AG09309 (cell line): ENCODE data around the gene ATRIP.
A peak's percentile ranks its signal among the peaks of the same experiment; 100 is the strongest.

Source experiments
- DNase-seq: peaks from one replicate; pipeline ENCODE4 v3.0.0-alpha.2; 2010; ENCODE audit warnings: low read depth
- H3K4me3 ChIP-seq: 2 replicates; pipeline ENCODE4 v1.5.1; 2011; ENCODE audit warnings: mild to moderate bottlenecking, low read depth, low read length, moderate library complexity; ENCODE audit not compliant: control insufficient read depth
- CTCF ChIP-seq: IDR thresholded peaks from 2 replicates; pipeline ENCODE4 v1.5.1; 2011; ENCODE audit warnings: mild to moderate bottlenecking, low read depth, low read length, inconsistent platforms; ENCODE audit not compliant: insufficient read depth, control insufficient read depth; ENCODE audit errors: missing control alignments

Gene ATRIP

GRCh38 chr3:48466386-48467109 is 20.0 kb downstream of the ATRIP start:
- no peak for TF ChIP-seq CTCF
- H3K4me3 ChIP-seq = peak overlapping the region; percentile 46
- DNase-seq = no peak

GRCh38 chr3:48467110-48467454 is 20.5 kb downstream of the ATRIP start:
- TF ChIP-seq CTCF = no peak
- DNase-seq = no peak
- peak overlapping the region; percentile 46; the same call in 1 of the 2 replicates for H3K4me3 ChIP-seq

DNA sequence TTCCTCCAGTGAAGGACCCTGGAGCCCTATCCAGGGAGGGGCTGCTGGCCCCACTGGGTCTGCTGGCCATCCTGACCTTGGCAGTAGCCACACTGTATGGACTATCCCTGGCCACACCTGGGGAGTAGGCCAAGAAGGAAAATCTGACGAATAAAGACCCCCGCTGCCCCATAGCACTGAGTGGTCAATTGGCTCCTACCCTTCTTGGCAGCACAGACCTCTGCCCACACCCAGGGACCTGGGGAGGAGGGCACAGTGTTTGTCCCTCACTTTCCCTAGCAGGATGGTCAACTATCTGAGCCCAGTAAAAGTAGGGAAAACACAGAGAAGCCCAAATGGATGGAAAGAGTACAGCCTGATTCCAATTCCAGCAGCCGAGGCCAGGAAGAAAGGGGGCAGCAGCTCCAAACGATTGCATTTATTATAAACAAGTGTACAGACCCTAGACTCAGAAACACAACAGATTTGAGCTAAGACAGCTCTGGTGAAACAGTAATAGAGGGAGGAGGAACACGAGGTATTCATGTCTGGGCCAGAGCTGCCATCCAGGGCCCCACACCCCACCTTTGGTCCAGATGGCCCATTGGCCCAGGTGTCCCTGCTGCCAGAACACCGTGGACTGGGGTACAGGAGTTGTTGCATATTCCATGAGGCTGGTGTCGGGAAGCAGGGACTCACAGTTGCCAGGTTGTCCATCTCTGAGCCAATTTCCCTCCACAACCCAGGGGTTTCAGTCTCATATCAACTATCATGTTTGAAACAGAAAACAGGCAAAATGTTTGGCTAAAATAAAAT is 21.1 kb downstream of the ATRIP start:
- no peak for TF ChIP-seq CTCF
- DNase-seq = no peak
- H3K4me3 ChIP-seq = no peak overlapping the region

GRCh38 chr3:48468329-48468731 is 21.8 kb downstream of the ATRIP start:
- no peak overlapping the region for H3K4me3 ChIP-seq
- no peak for DNase-seq
- TF ChIP-seq CTCF = no peak

DNA sequence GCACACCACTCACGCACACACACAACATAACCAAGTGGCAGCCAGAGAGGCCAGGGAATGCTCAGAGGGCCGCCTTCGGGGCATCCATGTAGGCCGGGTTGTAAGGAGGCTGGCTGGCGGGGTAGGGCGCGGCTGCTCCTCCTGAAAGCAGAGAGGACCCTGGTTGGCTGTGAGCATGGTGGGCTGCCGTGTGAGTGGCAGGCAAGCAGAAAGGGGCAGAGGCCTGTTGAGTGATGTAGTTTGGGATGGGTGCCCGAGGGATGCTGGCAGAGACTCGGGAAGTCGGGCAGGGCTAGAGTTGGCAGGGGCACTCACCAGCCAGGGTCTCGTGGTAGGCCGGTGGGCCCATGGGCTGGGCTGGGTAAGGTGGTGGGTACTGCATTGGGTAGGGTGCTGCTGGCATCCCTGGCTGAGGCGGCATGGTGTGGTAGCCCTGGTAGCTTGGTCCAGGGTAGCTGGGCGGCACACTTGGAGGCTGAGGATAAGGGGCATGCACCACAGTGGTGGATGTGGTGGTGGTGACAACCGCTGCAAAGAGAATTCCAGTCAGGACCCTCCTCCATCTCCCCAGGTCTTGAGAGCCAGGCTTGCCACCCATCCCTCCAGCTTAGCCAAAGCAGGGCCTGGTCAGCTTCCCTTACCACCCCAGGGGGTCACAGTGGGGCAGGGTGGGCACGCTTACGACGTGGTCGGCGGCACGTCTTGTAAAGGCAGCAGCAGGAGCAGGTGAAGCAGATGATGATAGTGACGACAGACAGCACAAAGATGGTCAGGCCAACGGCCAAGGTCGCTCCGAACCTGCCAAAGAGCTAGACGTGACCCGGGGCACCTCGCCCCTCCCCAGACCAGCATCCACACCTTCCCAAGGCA is 22.7 kb downstream of the ATRIP start:
- H3K4me3 ChIP-seq = no peak overlapping the region
- DNase-seq = no peak
- no peak for TF ChIP-seq CTCF

- TF ChIP-seq CTCF = no peak
- H3K4me3 ChIP-seq = no peak overlapping the region
- no peak for DNase-seq
Measured at GRCh38 chr3:48470286-48470685, 23.7 kb downstream of the ATRIP start.
